Pancreas (tissue), 10 donors: Measurements from ENCODE around the gene PTGES2. TPM values are rescaled to one million over a fixed set of nuclear protein-coding genes. Genes with fewer than 3 reads are reported as not detected.

Experiments
- ATAC-seq, 4 donors: fragments of 200-7000 bp; cut with Tn5 transposase; one replicate each; pipeline versions ENCODE4 v1.8.0 to v1.9.1; 2020; ENCODE audit warnings: mild to moderate bottlenecking in 4 of 4, moderate library complexity in 4 of 4
- DNase-seq, 6 donors: peaks; one replicate each; pipeline ENCODE4 v3.0.0-alpha.2; 2020
- FAIRE-seq: peaks from 2 replicates; lab custom pipeline; 2012; peaks lifted over from hg19 to GRCh38; lab: Jason Lieb, UNC
- H3K27ac ChIP-seq, 4 donors: fragments of 200-600 bp; sonication (generic); 1 replicate in 3 of 4; 2 replicates in 1 of 4; pipeline versions ENCODE4 v1.5.0 to v1.8.0; 2020
- H3K27me3 ChIP-seq, 4 donors: fragments of 200-600 bp; one replicate each; pipeline ENCODE4 v1.8.0; 2021
- H3K36me3 ChIP-seq, 3 donors: fragments of 200-600 bp; sonication (generic) in 1 of 3; one replicate each; pipeline versions ENCODE4 v1.5.0 to v1.8.0; 2020 to 2021
- H3K4me1 ChIP-seq, 3 donors: fragments of 200-600 bp; one replicate each; pipeline ENCODE4 v1.8.0; 2021
- H3K4me3 ChIP-seq, 4 donors: fragments of 200-600 bp; sonication (generic) in 2 of 4; one replicate each; pipeline versions ENCODE4 v1.5.0 to v1.8.0; 2020 to 2021
- H3K9me3 ChIP-seq, 4 donors: fragments of 200-600 bp; one replicate each; pipeline ENCODE4 v1.8.0; 2021
- CTCF ChIP-seq, 4 donors: fragments of 200-600 bp; sonication (generic) in 3 of 4; IDR thresholded peaks; one replicate each; pipeline versions ENCODE4 v1.5.0 to v1.8.0; 2021; ENCODE audit warnings: antibody characterized with exemption in 4 of 4
- WGBS, 2 donors: extraction: QIAGEN DNeasy Blood & Tissue Kit; methylation state at CpG; one replicate each; pipeline ENCODE4 v1.1.7; 2013; 5-methylcytosine and 5-hydroxymethylcytosine counted together
- intact Hi-C, 3 donors: fragments of 100-400 bp; cut with DNase I; formaldehyde crosslinking; loops; one replicate each; pipeline versions ENCODE4 v1.11.1 to v1.14.2; 2022
- polyA plus RNA-seq, 2 donors: library from polyadenylated mRNA; stranded (reverse); fragments of 200-250 nt; gene quantifications; one replicate each; pipeline ENCODE4 v1.2.3, GENCODE V29; 2013
- total RNA-seq, 6 donors: library from RNA; stranded (reverse); fragmentation: NEBNext Ultra II Directional in 4 of 6; extraction: Animal tissue kit (Norgen Biotek cat#: 25700) in 4 of 6; gene quantifications; one replicate each; pipeline versions ENCODE4 v1.2.1 to v1.2.4, GENCODE V29; 2021 to 2023
- donor health status: healthy with polysubstance abuse.
- donor health status: DM: no; HTN: no; CAD: no; lungs with moderate emphysema.
- donor health status: DM: no; HTN: no; CAD: no.
- donor health status: control.
- donor health status: control.
- donor health status: Bipolar disorder and iron deficiency.
- donor health status: DM: yes; HTN: yes; CAD: no.
- donor health status: DM: no; HTN: no; CAD: no.
- donor health status: DM: no; HTN: no; CAD: no.
- donor health status: DM: yes; HTN: yes; CAD: no.

PTGES2 gene
- total and polyA plus RNA-seq, 8 donors: 25.4 to 78.5 (median 38.4) TPM

DNA sequence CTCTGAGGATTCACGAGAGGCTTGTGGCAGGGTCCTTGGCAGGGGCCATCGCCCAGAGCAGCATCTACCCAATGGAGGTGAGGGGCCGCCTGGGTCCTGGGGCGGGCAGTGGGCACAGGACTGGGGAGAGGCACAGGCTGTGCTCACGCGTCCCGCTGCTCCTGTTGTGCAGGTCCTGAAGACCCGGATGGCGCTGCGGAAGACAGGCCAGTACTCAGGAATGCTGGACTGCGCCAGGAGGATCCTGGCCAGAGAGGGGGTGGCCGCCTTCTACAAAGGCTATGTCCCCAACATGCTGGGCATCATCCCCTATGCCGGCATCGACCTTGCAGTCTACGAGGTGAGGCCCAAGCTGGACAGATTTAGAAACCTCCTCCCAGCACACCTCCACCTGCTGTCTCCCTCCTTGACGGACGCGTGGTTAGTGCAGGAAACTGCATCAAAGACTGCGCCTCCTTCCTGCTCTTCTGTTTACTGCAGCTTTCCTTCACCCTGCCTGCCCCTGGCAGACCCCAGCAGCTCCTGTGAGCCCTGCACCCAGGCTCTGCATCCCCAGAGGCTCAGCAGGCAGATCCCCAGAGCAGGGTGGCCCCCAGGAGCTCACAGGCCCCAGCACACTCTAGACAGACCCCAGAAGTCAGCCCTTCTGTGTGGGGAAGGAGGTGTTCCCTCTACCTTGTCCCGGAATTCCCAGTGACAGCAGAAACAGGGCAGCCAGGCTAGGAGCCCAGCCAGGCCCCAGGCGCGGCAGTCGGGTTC, 21.2 kb downstream of the PTGES2 start:
- FAIRE-seq: no peak
- intact Hi-C loops: no loop called here
- H3K9me3 ChIP-seq: no peaks in the 10 kb centered on the region
- no peak for ATAC-seq
- no peak for TF ChIP-seq CTCF (IDR thresholded peaks at IDR 0.05)
- H3K4me1 ChIP-seq: peaks cover 23 to 37% (median 33%) of the 10 kb centered on the region in 3 donors
- H3K36me3 ChIP-seq: peaks cover 13 to 45% (median 35%) of the 10 kb centered on the region in 3 donors
- DNase-seq: peak in 4 of 6 donors; percentile 39 to 78 (median 49)
- no peak overlapping the region for H3K4me3 ChIP-seq
- H3K27me3 ChIP-seq: no peaks in the 10 kb centered on the region
- 92 to 97% methylated on average over 23 of the region's 23 CpGs for WGBS, 2 donors
- H3K27ac ChIP-seq: no peak overlapping the region

GRCh38 chr9:128105538-128106175, 21.9 kb downstream of the PTGES2 start:
- ATAC-seq (no peak), FAIRE-seq (no peak), DNase-seq (peak in 3 of 6 donors; percentile 33 to 65 (median 53))
- TF ChIP-seq CTCF (IDR thresholded peaks at IDR 0.05): no peak
- Histone ChIP-seq H3K27ac (peak overlapping the region in 2 of 4 donors; percentile 17 to 79), H3K27me3 (no peaks in the 10 kb centered on the region), H3K9me3 (no peaks in the 10 kb centered on the region), H3K4me3 (no peak overlapping the region), H3K4me1 (peaks cover 30 to 44% (median 40%) of the 10 kb centered on the region in 3 donors), H3K36me3 (peaks cover 13 to 50% (median 35%) of the 10 kb centered on the region in 3 donors)
- 87 to 89% methylated on average over 21 of the region's 21 CpGs for WGBS, 2 donors
- intact Hi-C loops: no loop called here

GRCh38 chr9:128104171-128104618, 23.3 kb downstream of the PTGES2 start:
- Histone ChIP-seq H3K36me3 (peaks cover 13 to 50% (median 35%) of the 10 kb centered on the region in 3 donors), H3K9me3 (no peaks in the 10 kb centered on the region), H3K4me3 (no peak overlapping the region), H3K27ac (peak overlapping the region; percentile 79 to 90 (median 85)), H3K4me1 (peaks cover 33 to 51% (median 46%) of the 10 kb centered on the region in 3 donors), H3K27me3 (no peaks in the 10 kb centered on the region)
- intact Hi-C loops: no loop called here
- TF ChIP-seq CTCF (IDR thresholded peaks at IDR 0.05): no peak
- ATAC-seq (peak; percentile 48 to 79 (median 72)), FAIRE-seq (no peak), DNase-seq (peak in 5 of 6 donors; percentile 84 to 93 (median 91))
- WGBS, 2 donors: 8 to 10% methylated on average over 6 of the region's 6 CpGs

GRCh38 chr9:128103589-128103962, 24.0 kb downstream of the PTGES2 start:
- no peak overlapping the region for H3K4me3 ChIP-seq
- H3K27ac ChIP-seq: peak overlapping the region; percentile 79 to 90 (median 85)
- peaks cover 13 to 50% (median 35%) of the 10 kb centered on the region in 3 donors for H3K36me3 ChIP-seq
- intact Hi-C loops: no loop called here
- FAIRE-seq (no peak), DNase-seq (no peak), ATAC-seq (peak; percentile 3 to 18 (median 5))
- no peaks in the 10 kb centered on the region for H3K9me3 ChIP-seq
- H3K27me3 ChIP-seq: no peaks in the 10 kb centered on the region
- peaks cover 33 to 51% (median 49%) of the 10 kb centered on the region in 3 donors for H3K4me1 ChIP-seq
- 34 to 42% methylated on average over 8 of the region's 8 CpGs for WGBS, 2 donors
- TF ChIP-seq CTCF (IDR thresholded peaks at IDR 0.05): no peak
